Measurements from ENCODE around the gene RAVER2.

Gene RAVER2

DNA sequence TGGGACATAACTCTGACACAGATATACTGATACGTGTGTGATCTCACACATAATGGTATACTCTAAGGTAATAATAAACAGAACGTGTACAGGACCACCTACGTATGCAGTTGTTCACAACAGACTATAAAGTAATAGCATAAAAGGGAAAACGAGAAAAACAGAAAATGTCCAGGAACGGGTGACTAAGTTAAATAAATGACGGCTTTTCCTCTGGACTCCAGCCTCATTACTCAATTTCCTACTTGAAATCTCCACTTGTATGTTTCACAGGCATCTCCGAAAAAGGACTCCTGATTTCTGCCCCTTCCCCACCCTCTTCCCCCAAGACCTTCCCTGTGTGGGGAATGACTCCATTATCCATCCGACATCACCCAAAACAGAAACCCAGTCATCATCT is 126.4 kb downstream of the RAVER2 start:
- no peak overlapping the region for H3K4me3 Mint-ChIP-seq
- DNase-seq (no peak), ATAC-seq (replicated peaks) (no peak)
- H3K9me3 Mint-ChIP-seq = no peaks in the 10 kb centered on the region
- H3K27ac Mint-ChIP-seq = peak overlapping the region; percentile 49 to 81
- H3K27me3 Mint-ChIP-seq = no peaks in the 10 kb centered on the region
- peaks cover 35 to 43% of the 10 kb centered on the region in 2 donors for H3K4me1 Mint-ChIP-seq (ENCODE audit: low read depth in 2 of 2)
- peaks cover 93% of the 10 kb centered on the region for H3K36me3 Mint-ChIP-seq (ENCODE audit: insufficient read depth)

DNA sequence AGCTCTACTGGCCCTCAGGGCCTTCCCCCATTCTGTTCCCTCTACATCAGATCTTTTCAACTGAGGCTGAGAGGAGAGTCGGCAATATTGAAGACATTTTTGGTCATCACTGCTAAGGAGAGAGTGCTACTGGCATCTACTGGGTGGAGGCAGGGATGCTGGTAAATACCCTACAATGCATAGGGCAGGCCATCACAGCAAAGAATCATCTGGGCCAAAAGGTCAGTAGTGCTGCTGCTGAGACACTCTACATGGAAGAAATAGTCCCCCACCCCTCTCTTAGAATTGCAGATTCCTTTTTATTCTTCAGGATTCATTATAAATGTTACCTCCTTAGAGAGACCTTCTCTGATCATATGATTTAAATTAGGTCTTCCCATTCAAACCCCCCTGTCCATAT is 127.2 kb downstream of the RAVER2 start:
- no peak for ATAC-seq (replicated peaks)
- Mint-ChIP-seq H3K4me1 (ENCODE audit: low read depth in 2 of 2) (peaks cover 42 to 47% of the 10 kb centered on the region in 2 donors), H3K27ac (peak overlapping the region; percentile 49 to 81), H3K4me3 (no peak overlapping the region), H3K36me3 (ENCODE audit: insufficient read depth) (peaks cover 94% of the 10 kb centered on the region), H3K9me3 (no peaks in the 10 kb centered on the region), H3K27me3 (no peaks in the 10 kb centered on the region)
- DNase-seq = no peak

DNA sequence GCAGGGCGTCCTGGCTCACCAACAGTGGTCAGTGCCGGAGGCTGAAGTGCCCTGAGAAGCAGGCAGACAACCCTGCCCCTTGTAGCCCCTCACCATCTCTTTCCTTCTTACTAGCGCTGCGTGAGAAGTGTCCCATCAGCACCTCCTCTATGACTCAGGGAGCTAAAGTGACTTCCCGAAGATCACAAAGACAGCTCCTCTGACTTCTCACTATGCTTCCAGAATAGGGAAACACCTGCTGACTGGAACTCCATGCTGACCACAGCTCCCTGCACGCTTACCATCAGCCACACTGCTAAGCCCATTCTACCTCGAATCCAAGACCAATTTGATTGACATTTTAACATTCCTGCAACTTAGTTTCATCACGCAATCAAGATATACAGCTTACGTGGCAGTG is 128.7 kb downstream of the RAVER2 start:
- peaks cover 50 to 54% of the 10 kb centered on the region in 2 donors for H3K4me1 Mint-ChIP-seq (ENCODE audit: low read depth in 2 of 2)
- ATAC-seq (replicated peaks) = no peak
- peak overlapping the region; percentile 7 to 44 for H3K27ac Mint-ChIP-seq
- H3K27me3 Mint-ChIP-seq = no peaks in the 10 kb centered on the region
- peaks cover 93% of the 10 kb centered on the region for H3K36me3 Mint-ChIP-seq (ENCODE audit: insufficient read depth)
- H3K9me3 Mint-ChIP-seq = no peaks in the 10 kb centered on the region
- no peak for DNase-seq
- no peak overlapping the region for H3K4me3 Mint-ChIP-seq

DNA sequence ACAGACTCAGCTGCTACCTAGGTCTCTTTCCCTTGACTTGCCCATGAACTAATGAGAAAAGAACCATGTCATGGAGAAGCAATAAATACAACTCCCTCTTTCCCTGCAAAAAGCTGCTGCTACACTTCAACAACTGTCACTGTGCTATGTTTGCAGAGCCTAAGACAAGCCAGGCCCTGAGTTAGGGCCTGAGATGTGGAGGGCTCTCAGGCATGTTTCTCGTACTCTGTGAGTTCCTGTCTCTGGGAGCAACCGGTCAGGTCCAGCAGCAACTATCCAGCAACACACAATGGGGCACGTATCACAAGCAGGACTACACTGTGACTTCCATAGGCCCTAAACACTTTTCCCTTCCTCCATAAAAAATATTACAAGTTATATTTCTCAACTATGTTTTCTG is 129.8 kb downstream of the RAVER2 start:
- Mint-ChIP-seq H3K4me3 (peak overlapping the region in 1 of 2 donors; percentile 57), H3K4me1 (ENCODE audit: low read depth in 2 of 2) (peaks cover 57 to 62% of the 10 kb centered on the region in 2 donors)
- ATAC-seq (replicated peaks) = no peak

DNA sequence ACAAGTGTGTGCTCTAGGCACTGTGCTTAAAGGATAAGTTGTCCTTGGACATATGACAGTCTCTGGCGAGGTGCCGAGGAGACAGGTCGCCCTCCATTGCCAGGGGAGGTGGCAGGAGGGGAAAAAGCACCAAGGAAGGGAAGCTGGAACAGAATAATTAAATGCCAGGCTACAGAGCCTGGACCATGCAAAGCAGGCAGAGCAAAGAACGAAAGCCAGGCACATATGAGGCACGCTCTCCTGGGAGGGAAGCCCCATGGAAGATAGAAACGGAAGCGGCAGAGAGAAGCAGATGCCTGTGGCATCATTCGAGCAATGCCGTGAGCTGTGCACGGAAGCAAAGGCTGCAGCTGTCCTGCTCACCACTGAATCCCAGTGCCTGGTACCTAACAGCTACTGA is 130.2 kb downstream of the RAVER2 start:
- Mint-ChIP-seq H3K4me3 (peak overlapping the region; percentile 57 to 65), H3K27me3 (no peaks in the 10 kb centered on the region), H3K4me1 (ENCODE audit: low read depth in 2 of 2) (peaks cover 57 to 63% of the 10 kb centered on the region in 2 donors), H3K27ac (peak overlapping the region; percentile 68 to 77), H3K9me3 (no peaks in the 10 kb centered on the region), H3K36me3 (ENCODE audit: insufficient read depth) (peaks cover 88% of the 10 kb centered on the region)
- DNase-seq = no peak
- ATAC-seq (replicated peaks) = no peak

More for the DNA sequence above, 129.8 kb downstream of the RAVER2 start:
- DNase-seq = no peak
- H3K36me3 Mint-ChIP-seq (ENCODE audit: insufficient read depth) = peaks cover 89% of the 10 kb centered on the region
- H3K27me3 Mint-ChIP-seq = no peaks in the 10 kb centered on the region
- no peaks in the 10 kb centered on the region for H3K9me3 Mint-ChIP-seq
- peak overlapping the region in 1 of 2 donors; percentile 77 for H3K27ac Mint-ChIP-seq

DNA sequence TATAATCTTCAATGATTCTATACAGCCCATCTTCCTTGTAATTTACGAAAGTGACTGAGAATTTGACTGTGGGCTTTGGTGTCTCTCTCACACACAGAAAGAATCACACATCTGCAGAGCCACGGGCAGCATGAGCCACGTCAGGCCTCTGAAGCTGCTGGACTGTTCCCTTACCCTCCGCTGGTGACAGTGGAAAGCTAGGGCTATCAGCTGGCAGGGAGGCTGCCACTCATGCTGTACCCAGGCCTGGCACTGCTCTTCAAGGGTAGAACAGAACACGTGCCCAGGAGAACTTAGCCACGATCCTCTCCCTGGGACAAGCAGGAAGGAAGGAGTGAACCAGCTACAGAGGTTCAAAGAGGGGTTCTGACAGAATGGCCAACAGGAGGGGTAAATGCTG is 130.7 kb downstream of the RAVER2 start:
- Mint-ChIP-seq H3K27me3 (no peaks in the 10 kb centered on the region), H3K4me1 (ENCODE audit: low read depth in 2 of 2) (peaks cover 57 to 68% of the 10 kb centered on the region in 2 donors), H3K36me3 (ENCODE audit: insufficient read depth) (peaks cover 88% of the 10 kb centered on the region), H3K4me3 (peak overlapping the region; percentile 57 to 76), H3K27ac (peak overlapping the region; percentile 68 to 77), H3K9me3 (no peaks in the 10 kb centered on the region)
- ATAC-seq (replicated peaks) = no peak
- no peak for DNase-seq

DNA sequence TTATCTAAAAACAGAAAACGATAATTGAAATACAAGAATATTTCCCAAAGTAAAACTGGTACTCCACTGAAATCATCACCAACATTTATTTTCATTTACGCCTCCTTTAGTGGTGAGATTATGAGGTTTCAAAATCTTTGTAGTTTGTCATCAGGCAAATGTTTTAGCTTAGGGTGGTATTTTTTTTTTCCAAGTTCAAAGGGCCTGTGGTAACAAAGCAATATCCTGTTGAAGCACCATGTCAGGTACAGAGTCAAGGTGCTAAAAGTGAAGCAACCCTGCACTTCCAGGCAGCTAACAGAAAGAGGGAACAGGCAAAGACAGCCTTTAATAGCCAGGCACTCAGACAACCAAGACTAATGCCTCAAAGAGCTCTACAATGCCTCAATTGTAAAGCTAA is 132.3 kb downstream of the RAVER2 start:
- ATAC-seq (replicated peaks) = peak; percentile 95
- peak; percentile 33 to 47 (median 40) for DNase-seq
- Mint-ChIP-seq H3K27me3 (no peaks in the 10 kb centered on the region), H3K9me3 (no peaks in the 10 kb centered on the region), H3K4me3 (peak overlapping the region; percentile 57 to 76), H3K4me1 (ENCODE audit: low read depth in 2 of 2) (peaks cover 57 to 72% of the 10 kb centered on the region in 2 donors), H3K27ac (peak overlapping the region; percentile 68 to 77), H3K36me3 (ENCODE audit: insufficient read depth) (peaks cover 77% of the 10 kb centered on the region)

DNA sequence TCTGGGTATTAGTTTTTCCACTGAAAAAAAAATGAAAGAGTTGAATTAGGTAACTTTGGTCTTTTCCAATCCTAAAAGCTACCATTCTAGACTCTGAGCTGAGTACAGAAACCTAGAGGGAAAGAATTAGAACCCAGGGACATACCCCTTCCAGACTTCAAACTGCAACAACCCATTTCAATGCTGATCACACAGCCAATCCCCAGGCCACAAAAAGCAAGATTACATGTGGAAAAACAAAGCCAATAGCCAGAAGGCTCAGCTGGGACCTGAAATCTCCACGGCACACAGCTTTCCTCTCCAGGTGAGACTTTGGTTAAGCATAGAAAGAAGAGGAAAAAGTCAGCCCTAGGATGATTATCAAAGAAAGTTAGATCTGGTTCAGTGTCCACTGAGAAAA is 132.7 kb downstream of the RAVER2 start:
- Mint-ChIP-seq H3K36me3 (ENCODE audit: insufficient read depth) (peaks cover 73% of the 10 kb centered on the region), H3K9me3 (no peaks in the 10 kb centered on the region), H3K4me3 (peak overlapping the region; percentile 57 to 76), H3K27ac (peak overlapping the region; percentile 68 to 77), H3K4me1 (ENCODE audit: low read depth in 2 of 2) (peaks cover 57 to 72% of the 10 kb centered on the region in 2 donors), H3K27me3 (no peaks in the 10 kb centered on the region)
- no peak for ATAC-seq (replicated peaks)
- no peak for DNase-seq

DNA sequence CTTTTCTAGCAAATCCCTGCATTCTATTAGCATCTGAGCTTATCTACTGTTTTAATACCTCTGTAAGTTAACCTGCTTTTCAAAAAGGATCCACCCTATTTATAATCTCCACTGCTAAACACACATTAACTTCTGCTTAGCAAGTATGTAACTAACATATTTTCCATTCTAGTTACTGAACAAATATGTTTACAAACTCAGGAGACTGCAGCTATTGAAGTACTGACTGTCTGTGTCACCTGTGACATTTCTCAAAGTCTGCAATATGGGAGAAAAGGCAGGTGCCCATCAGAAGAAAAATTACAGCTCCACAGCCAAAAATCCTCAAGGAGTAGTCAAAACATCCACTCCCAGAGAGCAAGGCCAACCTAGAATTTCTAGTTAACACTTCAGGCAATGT is 133.2 kb downstream of the RAVER2 start:
- H3K36me3 Mint-ChIP-seq (ENCODE audit: insufficient read depth) = peaks cover 68% of the 10 kb centered on the region
- H3K27ac Mint-ChIP-seq = peak overlapping the region in 1 of 2 donors; percentile 68
- H3K4me3 Mint-ChIP-seq = peak overlapping the region; percentile 57 to 76
- peaks cover 60 to 76% of the 10 kb centered on the region in 2 donors for H3K4me1 Mint-ChIP-seq (ENCODE audit: low read depth in 2 of 2)
- no peaks in the 10 kb centered on the region for H3K9me3 Mint-ChIP-seq
- H3K27me3 Mint-ChIP-seq = no peaks in the 10 kb centered on the region
- ATAC-seq (replicated peaks) = no peak
- DNase-seq = no peak

DNA sequence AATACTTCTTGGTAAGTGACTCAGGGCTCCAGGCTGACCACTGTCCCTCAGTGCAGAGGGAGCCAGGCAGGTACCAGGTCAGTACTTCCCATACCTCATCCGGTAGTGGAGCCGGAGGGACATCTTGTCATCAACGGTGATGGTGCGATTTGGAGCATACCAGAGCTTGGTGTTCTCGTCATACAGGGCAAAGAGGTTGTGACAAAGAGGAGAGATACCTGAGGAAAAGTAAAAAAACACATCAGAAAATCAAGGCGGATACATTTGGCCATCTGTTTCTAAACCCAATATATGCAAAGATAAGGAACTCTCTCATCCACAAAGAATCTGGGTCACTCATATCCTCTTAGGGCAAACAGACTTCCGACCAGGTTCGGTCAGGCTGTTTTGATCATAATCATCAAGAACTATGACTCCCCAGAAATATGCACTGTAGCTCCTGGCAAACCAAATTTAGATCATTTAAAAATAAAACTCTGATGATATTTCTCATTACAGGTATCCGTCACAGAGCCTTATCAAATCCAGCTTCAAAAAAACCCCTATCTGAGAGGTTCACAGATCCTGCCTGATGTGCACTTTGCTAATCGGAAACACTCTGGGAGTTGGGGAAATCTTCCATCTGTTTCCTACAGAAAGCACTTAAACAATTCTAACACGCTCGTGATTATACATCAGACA is 134.2 kb downstream of the RAVER2 start:
- Mint-ChIP-seq H3K9me3 (no peaks in the 10 kb centered on the region), H3K27me3 (no peaks in the 10 kb centered on the region), H3K4me3 (peak overlapping the region; percentile 35 to 47), H3K27ac (peak overlapping the region in 1 of 2 donors; percentile 65), H3K4me1 (ENCODE audit: low read depth in 2 of 2) (peaks cover 60 to 82% of the 10 kb centered on the region in 2 donors), H3K36me3 (ENCODE audit: insufficient read depth) (peaks cover 59% of the 10 kb centered on the region)
- no peak for DNase-seq
- ATAC-seq (replicated peaks) = peak; percentile 18

DNA sequence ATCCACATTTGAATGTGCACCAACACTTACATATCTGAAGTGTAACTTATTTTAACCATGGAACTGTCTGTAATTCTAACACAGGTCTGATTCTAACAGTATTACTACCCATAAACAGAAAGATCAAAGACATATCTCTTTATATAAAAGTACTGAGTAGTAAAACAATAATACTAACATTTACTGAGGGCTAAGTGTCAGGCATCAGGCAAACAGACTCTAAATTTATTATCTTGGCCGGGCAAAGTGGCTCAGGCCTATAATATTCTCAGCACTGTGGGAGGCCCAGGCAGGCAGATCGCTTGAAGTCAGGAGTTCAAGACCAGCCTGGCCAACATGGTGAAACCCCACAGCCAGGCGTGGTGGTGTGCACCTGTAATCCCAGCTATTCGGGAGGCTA is 135.6 kb downstream of the RAVER2 start:
- Mint-ChIP-seq H3K27ac (peak overlapping the region in 1 of 2 donors; percentile 72), H3K27me3 (no peaks in the 10 kb centered on the region), H3K4me1 (ENCODE audit: low read depth in 2 of 2) (peaks cover 62 to 84% of the 10 kb centered on the region in 2 donors), H3K9me3 (no peaks in the 10 kb centered on the region), H3K36me3 (ENCODE audit: insufficient read depth) (peaks cover 54% of the 10 kb centered on the region), H3K4me3 (no peak overlapping the region)
- no peak for DNase-seq
- ATAC-seq (replicated peaks) = no peak

DNA sequence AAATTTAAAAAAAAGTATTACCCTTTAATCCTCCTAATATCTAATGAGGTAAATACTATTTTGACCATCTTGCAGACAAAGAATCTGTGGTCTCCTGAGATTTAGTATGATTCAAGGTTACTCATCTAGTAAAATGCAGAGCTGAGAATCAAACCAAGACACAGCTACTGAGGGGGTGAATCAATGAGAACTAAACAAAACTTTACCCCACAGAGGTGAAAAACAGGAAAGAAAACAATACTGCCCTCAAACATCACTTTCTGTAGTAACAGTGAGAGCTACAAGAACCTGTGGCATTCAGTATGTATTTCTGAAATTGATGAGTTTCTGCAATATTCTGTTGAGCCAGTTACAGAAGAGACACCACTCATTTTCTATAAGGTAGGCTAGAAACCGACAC is 136.4 kb downstream of the RAVER2 start:
- Mint-ChIP-seq H3K9me3 (no peaks in the 10 kb centered on the region), H3K36me3 (ENCODE audit: insufficient read depth) (peaks cover 52% of the 10 kb centered on the region), H3K27ac (peak overlapping the region; percentile 76 to 82), H3K4me3 (peak overlapping the region; percentile 60 to 73), H3K27me3 (no peaks in the 10 kb centered on the region), H3K4me1 (ENCODE audit: low read depth in 2 of 2) (peaks cover 56 to 83% of the 10 kb centered on the region in 2 donors)
- DNase-seq = no peak
- no peak for ATAC-seq (replicated peaks)

All from effector memory CD8-positive, alpha-beta T cell (primary cell).